Measurements from ENCODE around the gene DHRS1. TPM values are rescaled to one million over a fixed set of nuclear protein-coding genes. Genes with fewer than 3 reads are reported as not detected.

The DHRS1 gene
- total and polyA plus RNA-seq, 9 of the 15 experiments (the other 6 are each of a cell fraction or from before 2014, with no cell fraction given) = 7.3 to 33.6 (median 13.3) TPM

DNA sequence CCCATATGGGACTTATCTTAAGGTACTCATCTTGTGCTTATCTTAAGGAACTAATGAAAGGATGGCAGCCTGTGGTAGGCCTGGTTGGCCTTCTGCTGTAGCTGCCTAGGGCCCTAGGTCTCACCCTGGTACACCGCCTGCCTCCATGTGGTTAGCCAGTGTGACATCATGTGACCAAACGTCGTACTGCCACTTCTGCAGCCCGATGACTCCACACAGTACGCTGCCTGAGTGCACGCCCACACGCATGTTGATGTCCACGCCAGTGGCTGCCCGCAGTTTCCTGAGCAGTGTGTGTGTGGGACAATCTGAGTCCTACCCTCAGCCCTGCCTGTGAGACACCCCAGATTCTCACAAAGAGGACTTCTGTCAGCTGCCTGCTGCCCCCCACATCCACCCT lies 30.2 kb upstream of the DHRS1 start:
- intact Hi-C loops (cut with micrococcal nuclease) (loop anchor here (5.0 kb wide), 1 partner anchor 38 kb away; the partner anchor contains the start of gene NFATC4), in situ Hi-C loops (cut with MboI) (loop anchor here (5.0 to 25.0 kb wide), 2 partner anchors 103 to 358 kb away; no protein-coding TSS in a partner anchor)
- Histone ChIP-seq H3K9me1 (ENCODE audit: control insufficient read depth, insufficient read depth, low read length) (no peaks in the 10 kb centered on the region), H3K36me3 (ENCODE audit: control insufficient read depth, insufficient read depth, low read length) (no peaks in the 10 kb centered on the region), H3K9ac (ENCODE audit: insufficient read depth in 1 of 2, low read depth in 2 of 2, low read length in 2 of 2) (no peak overlapping the region), H3K79me2 (ENCODE audit: control insufficient read depth, insufficient read depth, low read length) (no peaks in the 10 kb centered on the region), H3K4me1 (replicated peaks in 1 of 2; ENCODE audit: control insufficient read depth in 2 of 2, insufficient read depth in 2 of 2, low read length in 2 of 2) (peaks cover 5 to 33% of the 10 kb centered on the region in 2 experiments; a peak in 4 of 5 replicates), H2AFZ (ENCODE audit: low read depth, low read length) (no peak overlapping the region), H3K4me3 (no peak overlapping the region), H4K20me1 (replicated peaks; ENCODE audit: control insufficient read depth, insufficient read depth, low read length) (no peaks in the 10 kb centered on the region), H3K9me3 (replicated peaks; ENCODE audit: control insufficient read depth, insufficient read depth, low read depth, low read length) (no peaks in the 10 kb centered on the region), H3K27ac (ENCODE audit: extremely low read depth, low read depth, low read length) (no peak overlapping the region), H3K4me2 (ENCODE audit: insufficient read depth, low read length) (no peak overlapping the region), H3K27me3 (ENCODE audit: control insufficient read depth in 2 of 2, insufficient read depth in 2 of 2, low read length in 2 of 2) (no peaks in the 10 kb centered on the region)
- ChIA-PET POLR2A (interaction anchor here (0.6 to 1.0 kb wide), 2 partner anchors 112 to 122 kb away, joined by 3 read pairs; no protein-coding TSS in a partner anchor), CTCF (ENCODE audit: low intra/inter-chr PET ratio) (no interaction called here)
- BruUV-seq (replicated peaks) = no TSS peak
- ATAC-seq (no peak), FAIRE-seq (no peak), DNase-seq (ENCODE audit: extremely low read depth in 1 of 4, low spot score in 3 of 4) (no peak)
- 26% methylated on average over 5 of the region's 9 CpGs for WGBS (ENCODE audit: insufficient coverage, low coverage, missing lambda C conversion rate)
- TF ChIP-seq ZNF280B (CRISPR knock-in tag; IDR thresholded peaks at IDR 0.05) (no peak), L3MBTL2 (IDR thresholded peaks at IDR 0.05) (0 out of 2 replicates have a peak, but pooled peaks have one; percentile 39), GABPB2 (CRISPR knock-in tag; conservative IDR thresholded peaks at IDR 0.05) (no peak), CREBBP (IDR thresholded peaks at IDR 0.05; ENCODE audit: low read depth, low read length) (no peak), CBX3 (IDR thresholded peaks at IDR 0.05; ENCODE audit: borderline replicate concordance in 1 of 2, low read length in 2 of 2) (no peak), MAX (CRISPR knock-in tag; IDR thresholded peaks at IDR 0.05) (peak; percentile 49; the same call in 1 of the 2 replicates), EGR1 (conservative IDR thresholded peaks at IDR 0.05) (peak; percentile 63)
- TF ChIP-seq, protein P1, sequence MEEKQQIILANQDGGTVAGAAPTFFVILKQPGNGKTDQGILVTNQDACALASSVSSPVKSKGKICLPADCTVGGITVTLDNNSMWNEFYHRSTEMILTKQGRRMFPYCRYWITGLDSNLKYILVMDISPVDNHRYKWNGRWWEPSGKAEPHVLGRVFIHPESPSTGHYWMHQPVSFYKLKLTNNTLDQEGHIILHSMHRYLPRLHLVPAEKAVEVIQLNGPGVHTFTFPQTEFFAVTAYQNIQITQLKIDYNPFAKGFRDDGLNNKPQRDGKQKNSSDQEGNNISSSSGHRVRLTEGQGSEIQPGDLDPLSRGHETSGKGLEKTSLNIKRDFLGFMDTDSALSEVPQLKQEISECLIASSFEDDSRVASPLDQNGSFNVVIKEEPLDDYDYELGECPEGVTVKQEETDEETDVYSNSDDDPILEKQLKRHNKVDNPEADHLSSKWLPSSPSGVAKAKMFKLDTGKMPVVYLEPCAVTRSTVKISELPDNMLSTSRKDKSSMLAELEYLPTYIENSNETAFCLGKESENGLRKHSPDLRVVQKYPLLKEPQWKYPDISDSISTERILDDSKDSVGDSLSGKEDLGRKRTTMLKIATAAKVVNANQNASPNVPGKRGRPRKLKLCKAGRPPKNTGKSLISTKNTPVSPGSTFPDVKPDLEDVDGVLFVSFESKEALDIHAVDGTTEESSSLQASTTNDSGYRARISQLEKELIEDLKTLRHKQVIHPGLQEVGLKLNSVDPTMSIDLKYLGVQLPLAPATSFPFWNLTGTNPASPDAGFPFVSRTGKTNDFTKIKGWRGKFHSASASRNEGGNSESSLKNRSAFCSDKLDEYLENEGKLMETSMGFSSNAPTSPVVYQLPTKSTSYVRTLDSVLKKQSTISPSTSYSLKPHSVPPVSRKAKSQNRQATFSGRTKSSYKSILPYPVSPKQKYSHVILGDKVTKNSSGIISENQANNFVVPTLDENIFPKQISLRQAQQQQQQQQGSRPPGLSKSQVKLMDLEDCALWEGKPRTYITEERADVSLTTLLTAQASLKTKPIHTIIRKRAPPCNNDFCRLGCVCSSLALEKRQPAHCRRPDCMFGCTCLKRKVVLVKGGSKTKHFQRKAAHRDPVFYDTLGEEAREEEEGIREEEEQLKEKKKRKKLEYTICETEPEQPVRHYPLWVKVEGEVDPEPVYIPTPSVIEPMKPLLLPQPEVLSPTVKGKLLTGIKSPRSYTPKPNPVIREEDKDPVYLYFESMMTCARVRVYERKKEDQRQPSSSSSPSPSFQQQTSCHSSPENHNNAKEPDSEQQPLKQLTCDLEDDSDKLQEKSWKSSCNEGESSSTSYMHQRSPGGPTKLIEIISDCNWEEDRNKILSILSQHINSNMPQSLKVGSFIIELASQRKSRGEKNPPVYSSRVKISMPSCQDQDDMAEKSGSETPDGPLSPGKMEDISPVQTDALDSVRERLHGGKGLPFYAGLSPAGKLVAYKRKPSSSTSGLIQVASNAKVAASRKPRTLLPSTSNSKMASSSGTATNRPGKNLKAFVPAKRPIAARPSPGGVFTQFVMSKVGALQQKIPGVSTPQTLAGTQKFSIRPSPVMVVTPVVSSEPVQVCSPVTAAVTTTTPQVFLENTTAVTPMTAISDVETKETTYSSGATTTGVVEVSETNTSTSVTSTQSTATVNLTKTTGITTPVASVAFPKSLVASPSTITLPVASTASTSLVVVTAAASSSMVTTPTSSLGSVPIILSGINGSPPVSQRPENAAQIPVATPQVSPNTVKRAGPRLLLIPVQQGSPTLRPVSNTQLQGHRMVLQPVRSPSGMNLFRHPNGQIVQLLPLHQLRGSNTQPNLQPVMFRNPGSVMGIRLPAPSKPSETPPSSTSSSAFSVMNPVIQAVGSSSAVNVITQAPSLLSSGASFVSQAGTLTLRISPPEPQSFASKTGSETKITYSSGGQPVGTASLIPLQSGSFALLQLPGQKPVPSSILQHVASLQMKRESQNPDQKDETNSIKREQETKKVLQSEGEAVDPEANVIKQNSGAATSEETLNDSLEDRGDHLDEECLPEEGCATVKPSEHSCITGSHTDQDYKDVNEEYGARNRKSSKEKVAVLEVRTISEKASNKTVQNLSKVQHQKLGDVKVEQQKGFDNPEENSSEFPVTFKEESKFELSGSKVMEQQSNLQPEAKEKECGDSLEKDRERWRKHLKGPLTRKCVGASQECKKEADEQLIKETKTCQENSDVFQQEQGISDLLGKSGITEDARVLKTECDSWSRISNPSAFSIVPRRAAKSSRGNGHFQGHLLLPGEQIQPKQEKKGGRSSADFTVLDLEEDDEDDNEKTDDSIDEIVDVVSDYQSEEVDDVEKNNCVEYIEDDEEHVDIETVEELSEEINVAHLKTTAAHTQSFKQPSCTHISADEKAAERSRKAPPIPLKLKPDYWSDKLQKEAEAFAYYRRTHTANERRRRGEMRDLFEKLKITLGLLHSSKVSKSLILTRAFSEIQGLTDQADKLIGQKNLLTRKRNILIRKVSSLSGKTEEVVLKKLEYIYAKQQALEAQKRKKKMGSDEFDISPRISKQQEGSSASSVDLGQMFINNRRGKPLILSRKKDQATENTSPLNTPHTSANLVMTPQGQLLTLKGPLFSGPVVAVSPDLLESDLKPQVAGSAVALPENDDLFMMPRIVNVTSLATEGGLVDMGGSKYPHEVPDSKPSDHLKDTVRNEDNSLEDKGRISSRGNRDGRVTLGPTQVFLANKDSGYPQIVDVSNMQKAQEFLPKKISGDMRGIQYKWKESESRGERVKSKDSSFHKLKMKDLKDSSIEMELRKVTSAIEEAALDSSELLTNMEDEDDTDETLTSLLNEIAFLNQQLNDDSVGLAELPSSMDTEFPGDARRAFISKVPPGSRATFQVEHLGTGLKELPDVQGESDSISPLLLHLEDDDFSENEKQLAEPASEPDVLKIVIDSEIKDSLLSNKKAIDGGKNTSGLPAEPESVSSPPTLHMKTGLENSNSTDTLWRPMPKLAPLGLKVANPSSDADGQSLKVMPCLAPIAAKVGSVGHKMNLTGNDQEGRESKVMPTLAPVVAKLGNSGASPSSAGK (IDR thresholded peaks at IDR 0.05) = peak; percentile 71

Measured in K562 (cell line).